HG03520 (cell line): ENCODE measurements around the gene MVB12B.
"Not testable (repeated sequence)": the region's sequence is repeated elsewhere in the genome, so short reads cannot be mapped to it uniquely, and the experiment has no call there.

Experiments used
- ATAC-seq: cut with Tn5 transposase; IDR thresholded peaks from one replicate; pipeline ENCODE4 v1.9.1; 2021; ENCODE audit warnings: mild to moderate bottlenecking, moderate library complexity; ENCODE audit not compliant: unreplicated experiment

MVB12B gene

DNA sequence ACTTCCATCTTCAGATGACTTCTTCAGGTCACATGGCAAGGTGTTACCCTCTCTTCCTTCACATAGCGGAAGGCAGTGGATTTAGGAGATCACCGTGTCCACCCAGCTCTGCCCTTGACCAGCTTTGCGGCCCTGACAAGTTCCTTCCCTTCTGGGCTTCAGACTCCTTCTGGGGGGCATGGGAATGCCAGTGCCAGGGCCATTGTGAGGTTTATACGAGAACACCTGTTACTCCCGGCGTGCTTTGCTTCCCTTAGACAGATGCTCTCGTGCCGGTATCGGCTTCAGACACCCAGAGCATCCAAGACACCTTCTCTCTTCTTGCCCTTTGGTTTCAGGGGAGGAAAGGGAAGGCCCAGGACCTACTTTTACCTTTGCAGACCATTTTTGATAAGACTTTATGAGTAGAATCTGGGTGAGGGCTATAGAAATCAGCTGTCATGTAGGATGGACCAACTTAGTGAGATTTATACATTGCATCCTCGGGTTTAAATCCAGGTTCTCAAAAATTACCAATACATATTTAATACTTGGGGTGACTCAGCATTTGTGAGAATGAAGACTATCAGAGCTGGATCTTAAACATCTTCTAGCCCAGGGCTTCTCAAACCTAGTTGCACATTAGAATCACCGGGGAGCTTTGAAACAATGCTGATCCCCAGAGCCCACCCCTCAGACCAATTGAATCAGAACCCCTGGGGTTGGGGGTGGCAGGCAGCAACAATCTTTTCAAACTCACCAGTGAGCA, 138.2 kb downstream of the MVB12B start:
- no peak for ATAC-seq

DNA sequence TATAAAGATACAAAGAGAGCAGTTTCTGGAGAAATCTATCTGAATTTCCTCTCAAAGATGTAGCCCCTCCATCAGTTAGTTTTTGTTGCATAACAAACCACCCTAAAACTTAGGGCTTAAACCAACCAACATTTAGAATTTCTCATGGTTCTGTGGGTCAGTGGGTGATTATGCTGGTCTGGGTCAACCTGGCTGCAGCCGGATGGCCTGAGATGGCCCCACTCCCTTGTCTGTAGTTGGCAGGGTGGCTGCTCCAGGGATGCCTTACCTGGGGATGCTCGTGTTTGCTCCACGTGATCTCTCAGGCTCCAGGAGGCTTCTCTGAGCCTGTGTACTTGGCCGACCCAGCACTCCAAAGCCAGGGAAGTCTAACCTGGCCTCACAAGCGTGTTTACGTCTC, 139.3 kb downstream of the MVB12B start:
- no peak for ATAC-seq

DNA sequence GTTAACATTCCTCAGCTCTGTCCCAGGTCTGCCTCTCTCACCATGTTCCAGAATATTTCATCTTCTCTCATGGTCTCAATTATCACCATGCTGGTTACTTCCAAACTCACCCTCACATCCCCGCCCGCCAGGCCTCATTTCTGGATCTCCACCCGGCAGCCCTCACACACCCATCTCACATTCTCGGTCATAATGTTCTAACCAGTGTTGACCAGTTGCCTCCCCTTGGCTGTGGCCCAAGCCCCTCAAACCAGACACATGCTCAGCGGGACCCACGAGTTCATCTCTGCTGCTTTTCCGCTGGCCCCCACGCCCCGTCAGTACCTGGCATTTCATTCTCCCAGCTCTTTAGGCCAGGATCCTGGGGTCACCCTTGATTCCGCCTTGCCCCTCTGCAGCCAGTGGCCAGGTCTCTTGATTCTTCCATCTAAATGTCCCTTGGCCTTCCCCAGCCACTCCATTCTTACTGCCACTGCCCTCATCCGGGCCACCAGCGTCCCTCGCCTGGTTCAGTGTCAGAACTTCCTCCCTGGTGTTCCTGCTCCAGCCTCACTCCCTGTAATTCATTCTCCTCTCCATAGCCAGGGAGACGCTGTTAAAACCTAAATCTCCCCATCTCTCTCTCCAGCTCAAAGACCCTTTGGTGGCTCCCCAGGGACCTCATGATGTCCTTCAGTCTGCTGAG, 141.7 kb downstream of the MVB12B start:
- ATAC-seq: no peak

DNA sequence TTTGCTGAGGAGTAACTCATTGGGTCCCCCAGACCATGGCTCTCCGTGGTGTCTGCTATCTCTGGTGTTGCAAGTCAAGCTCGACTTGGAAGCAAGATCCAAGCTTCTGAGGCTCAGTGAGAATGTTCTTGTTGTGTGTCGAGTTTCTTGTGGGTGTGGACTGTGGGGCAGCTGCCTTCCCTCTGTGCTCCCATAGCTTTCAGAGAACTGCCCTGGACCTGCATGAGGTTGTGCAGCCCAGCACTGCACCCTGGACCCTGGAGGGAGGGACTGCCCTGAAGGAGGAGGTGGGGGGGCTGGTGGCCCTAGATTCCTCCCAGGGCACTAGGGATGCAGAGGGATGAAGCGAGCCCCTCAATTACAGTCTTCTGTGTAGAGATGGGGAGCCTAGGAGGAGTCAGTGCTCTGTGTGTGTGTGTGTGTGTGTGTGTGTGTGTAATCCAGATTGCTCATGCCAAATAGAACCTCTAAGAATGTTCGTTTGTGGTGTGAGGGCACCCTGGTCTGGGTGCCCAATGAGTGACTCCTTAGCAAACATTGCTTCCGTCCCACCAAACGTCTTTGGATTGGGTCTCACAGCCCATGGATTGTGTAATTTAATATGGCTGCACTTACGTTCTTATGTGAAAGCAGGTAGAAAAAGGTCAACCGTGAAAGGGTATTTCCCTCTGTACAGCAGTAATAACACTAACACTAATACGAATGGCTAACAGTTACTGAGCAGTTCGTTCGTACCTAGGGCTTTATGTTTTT, 143.8 kb downstream of the MVB12B start:
- ATAC-seq: peak; percentile 35

DNA sequence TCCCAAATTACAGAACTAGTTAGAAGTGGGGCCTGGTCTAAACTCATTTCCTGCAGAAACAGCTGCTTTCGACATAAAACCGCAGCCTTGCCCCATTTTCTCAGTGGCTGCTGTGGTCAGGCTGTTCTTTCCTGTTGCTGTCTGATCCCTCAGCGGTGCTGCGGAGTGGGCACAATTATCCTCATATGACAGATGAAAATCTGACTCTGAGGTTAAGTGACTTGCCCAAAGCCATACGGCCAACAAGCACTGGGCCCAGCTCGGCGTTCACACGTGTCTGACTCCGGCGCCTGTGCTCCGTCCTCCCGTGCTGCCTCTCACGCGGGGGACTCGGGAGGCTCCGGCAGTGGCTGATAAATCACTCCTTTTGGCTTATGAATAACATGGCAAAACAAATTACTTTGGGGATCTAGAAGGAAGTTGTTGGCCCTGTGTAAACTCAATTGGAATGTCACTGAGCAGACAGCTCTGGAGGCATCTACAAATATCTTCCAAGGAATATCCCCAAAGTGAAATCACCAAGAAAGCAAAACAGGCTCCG, 144.5 kb downstream of the MVB12B start:
- ATAC-seq: peak; percentile 53

DNA sequence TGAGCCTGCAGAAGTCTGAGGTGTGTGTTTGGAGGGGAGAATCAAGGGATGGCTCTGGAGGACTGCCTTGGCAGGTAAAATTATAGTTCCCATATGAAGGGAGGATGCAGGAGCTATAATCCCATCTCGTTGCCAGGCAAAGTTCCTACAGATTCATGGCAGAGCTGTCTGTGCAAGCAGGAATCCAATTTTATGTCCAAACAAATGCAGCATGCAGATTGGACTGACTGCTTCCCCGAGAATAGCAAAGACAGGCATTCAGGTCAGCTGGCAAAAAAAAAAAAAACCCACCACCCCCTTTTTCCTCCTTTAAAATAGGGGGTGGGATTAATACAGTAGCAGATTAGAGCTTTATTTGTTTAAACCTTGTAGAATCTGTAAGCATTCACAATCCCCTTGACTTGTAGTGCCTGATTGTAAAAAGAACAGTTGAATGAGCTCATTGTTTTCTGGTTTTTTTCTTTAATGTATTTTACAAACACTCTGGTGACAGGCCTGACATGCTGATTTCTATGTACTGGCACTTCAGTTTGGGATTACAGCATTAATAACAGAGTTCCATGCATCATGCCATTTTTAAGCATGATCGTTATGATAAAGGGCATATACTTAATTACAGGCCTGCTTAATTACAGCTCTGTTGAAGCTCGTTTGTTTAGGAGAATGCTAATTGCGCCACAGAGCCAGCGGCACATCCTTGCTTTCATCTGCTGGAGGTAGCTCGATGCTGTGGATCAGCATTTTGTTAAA, 145.7 kb downstream of the MVB12B start:
- no peak for ATAC-seq

DNA sequence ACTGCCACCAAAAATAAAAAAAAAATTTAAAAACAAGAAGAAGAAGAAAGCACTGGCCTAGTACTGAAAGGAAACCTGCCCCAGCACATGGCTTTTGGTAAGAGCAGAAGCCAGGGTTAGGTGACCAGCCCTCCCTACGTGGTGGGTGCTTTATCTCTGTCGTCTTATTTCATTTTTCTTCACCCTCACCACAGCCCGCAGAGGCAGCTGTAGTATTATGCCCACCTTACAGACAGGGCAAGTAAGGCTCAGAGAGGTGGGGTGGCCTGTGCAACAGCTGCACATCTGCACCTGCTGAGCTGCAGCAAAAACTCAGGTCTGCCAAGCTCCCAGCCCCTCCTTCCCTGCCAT, 146.3 kb downstream of the MVB12B start:
- ATAC-seq: no peak

DNA sequence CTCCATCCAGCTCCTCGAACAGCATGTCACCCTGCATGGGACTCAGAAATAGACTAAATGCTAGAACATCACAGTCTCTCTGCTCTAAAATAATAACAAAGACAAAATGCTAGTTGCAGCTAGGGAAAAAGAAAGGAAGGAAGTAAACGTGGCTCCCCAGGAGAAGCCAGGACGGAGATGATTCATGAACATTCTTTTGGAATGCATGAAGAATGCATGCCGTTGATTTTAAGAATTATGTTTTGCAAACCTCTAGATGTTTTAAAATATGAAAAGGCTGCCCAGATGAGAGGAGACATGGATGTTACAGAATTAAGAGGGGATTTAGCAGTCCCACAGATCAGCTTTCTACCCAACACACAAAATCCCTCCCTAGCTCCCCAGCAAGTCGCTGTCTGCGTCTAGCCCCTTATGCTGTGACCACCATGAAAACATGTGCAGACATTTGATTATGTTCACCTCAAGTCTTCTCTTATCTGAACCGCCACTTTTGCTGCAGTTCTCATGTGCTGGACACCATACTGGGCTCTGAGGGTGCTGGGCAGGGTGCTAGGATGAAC, 147.7 kb downstream of the MVB12B start:
- no peak for ATAC-seq

DNA sequence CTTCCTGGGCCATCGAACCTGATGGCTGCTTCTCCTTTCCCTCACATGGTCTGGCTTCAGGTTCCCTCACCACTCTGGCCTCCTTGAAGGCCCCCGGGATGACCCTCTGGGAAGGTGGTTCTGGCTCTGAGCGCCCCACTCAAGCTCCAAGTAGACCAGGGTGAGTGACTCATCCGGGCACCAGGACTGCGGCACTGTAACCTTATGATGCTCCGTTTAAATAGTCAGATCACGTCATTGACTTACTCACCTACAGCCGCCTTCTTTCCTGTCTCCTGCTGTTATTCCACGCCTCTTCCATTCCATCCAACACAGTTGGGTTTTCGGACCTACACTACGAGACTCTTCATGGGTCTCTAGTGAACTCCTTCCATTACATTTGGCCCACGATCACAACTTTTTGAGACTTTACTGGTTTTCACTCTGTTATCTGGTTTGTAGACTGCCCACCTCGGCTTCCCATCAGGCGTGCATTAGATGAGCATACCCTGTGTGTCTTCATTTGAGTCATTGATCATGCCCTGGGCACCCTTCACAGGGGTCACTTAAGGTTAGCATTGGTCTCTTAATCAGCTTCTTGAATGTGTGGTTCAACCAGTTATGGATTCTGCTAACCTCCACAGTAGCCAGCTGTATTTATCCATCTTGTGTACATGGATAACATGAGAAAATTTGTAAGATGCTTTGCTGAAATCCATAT, 148.3 kb downstream of the MVB12B start:
- ATAC-seq: no peak

DNA sequence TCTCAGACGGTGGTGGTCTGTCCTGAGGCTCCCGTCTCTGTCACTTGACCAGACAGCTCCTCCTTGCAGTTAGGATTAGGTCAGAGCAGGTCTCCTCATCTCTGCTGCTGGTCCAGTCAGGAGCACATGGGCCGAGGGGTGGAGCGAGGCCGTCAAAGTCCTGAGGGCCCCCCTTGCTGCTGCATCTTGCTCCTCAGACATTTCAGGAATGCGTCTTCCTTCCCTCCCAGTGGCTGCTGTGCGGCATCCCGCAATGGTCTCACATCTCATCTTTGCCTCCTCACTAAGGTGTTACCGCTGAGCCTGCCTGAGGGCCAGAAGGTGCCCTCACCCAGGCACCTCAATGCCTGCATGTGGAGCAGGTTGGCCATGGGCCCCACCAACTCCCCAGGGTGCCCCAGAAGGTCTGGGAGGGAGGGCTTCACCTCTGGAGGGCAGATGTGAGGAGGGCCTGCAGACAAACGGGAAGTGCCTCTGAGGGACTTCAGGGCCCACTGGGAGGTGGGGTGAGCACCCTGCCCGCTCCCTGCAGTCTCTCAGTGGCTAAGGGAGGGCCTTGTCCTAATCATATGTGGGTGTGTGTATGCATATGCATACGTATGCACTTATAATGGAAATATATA, 149.4 kb downstream of the MVB12B start:
- ATAC-seq: no peak

DNA sequence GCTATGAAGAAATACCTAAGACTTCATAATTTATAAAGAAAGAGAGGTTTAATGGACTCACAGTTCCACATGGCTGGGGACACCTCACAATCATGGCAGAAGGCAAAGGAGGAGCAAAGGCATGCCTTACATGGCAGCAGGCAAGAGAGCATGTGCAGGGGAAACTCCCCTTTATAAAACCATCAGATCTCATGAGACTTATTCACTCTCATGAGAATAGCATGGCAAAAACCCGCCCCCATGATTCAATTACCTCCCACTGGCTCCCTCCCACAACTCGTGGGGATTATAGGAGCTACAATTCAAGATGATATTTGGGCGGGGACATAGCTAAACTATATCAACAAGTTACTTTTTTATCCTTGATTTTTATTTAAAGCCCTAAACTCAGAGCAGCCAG, 150.8 kb downstream of the MVB12B start:
- not testable (repeated sequence) for ATAC-seq

DNA sequence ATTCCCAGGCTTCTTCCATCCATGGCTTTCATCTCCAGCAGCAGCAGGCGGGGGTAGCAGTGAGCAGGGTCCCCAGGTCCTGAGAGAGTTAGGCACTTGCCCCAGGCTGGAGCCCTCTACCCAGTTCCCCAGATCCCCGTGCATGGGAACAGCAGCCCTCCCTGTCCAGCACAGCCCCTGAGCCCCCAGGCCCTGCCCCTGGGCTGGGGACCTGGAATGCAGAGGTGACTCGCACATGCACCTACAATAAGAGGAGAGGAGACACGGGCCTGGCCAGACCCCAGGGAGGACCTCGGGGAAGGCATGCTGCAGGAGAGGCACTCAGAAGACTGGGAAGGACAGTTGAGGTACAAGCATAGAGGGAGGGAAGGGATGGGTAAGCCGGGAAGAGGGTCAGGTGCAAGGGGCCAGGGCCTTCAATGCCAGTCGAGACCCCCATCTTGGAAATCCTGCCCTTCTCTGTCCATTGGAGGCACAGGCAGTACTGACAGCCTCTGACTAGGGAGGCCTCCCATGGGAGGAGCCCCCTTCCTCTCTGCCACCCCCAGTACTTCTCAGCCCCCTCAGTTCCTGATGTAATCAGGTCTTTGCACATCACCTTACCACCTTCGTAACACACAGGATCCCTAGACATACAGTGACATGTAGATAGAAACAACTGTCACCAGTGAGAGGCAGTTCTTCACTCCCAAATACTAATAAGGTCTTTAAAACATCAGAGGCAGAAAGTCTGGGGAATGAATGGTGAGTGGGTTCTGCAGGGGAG, 151.8 kb downstream of the MVB12B start:
- no peak for ATAC-seq

DNA sequence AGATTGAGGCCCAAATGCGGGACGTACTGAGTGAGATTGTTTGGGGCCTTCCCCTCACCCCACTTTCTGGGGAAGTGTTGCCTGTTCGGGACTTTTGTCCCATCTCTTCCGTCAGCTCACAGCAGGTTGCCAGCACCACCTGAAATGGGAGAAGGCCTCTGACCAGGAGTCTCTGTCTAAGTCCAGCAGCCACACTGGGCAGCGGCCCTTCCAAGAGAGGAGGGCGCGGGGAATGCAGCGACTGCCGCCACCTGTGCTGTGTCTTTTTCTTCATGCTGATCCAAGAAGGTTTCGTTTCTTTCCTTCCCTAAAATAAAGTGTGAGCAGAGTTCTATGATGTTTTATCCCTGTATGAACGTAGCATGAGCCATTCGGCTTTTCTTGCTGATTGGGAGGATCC, 152.9 kb downstream of the MVB12B start:
- ATAC-seq: no peak

DNA sequence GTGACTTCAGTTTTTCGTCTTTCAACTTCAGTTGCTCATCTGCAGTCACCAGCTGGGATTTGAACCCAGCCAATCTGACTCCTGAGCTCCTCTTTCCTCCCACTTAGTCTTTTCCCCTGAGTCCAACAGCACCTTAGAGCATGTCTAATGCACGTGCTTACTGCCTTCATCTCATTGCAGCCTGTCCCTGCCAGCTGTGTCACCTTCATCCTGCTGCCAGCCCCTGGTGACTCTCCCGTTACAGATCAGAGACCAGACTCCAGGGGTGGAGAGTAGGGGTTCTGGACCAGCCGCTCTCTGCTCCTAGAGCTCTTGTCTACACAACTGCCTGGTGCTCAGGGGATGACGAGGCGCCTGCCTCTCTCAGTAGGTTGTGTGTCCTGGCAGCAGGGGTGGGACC, 154.2 kb downstream of the MVB12B start:
- no peak for ATAC-seq

DNA sequence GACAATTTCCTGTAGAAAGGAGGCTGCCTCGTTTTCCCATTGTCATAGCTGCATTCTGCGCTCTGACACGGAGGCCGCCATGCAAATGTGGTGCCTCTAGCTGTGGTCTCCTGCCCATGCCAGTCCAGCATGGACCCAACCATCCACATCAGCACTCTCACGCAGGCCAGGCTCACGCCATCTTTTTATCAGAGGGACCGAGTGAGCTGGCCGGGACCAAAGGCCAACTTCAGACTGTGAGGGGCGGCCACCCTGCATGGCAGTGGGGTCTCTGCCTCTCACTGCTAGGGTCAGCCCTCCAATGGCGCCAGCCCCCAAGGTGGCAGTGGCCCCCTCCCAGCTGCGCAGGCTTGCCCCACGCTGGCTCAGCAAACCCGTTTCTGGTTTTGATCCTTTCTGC, 155.2 kb downstream of the MVB12B start:
- no peak for ATAC-seq

DNA sequence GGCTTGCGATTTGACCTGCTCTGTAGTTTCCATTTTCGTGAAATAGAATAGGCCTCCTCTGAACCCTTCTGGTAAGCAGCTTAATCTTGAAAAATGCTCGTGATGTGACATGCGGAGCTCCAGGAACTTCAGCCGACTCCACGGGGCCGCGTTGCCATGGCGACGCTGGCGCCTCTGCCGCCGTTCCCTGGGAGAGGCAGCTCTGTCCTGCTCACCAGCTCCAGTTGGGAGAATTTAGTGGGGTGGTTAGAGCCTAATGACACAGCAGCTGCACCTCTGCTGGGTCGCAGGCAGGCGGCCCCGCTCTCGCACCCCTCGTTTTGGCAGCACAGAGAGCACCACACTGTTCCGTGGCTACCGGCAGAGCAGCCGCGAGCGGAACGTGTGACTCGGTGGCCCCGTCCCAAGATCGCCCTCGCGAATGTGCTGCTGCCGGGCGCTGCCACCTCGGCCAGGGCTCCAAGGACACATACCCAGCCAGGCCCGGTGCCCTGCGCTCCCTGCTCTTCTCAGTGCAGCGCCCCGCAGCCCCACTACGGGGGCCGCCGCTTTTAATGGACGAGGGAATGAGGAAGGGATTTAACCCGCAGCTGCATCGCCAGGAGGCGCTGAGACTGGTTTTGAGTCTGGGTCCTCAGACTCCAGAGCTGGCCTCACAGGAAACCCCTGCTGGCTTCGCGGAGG, 155.9 kb downstream of the MVB12B start:
- no peak for ATAC-seq

DNA sequence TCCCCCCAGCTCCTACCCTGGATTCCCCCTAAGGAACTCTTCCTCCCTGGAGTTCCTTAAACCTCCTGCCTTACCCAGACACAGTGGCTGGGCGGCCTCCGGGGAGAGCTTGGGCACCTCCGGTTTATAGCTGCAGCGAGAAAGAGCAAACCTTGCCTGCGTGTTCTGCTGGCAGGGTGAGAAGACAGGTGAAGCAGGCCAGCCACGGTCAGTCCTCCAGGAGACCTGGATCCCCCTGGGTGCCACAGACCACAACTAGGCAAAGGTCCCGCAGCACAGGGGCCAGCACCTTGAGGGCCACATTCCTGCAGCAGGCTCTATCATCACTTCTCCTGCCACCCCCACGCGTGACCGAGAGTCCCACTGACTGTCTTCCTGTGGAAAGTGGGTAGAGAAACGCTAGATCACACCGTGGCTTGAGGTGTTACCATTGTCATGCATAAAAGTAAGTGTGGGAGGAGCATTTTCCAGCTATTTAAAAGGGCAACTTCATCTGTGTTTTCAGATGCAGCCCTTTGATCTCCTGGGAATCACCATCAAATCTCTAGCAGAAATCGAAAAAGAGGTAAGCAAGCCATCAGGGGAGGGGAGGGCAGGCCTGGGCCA, 156.9 kb downstream of the MVB12B start:
- ATAC-seq: no peak

DNA sequence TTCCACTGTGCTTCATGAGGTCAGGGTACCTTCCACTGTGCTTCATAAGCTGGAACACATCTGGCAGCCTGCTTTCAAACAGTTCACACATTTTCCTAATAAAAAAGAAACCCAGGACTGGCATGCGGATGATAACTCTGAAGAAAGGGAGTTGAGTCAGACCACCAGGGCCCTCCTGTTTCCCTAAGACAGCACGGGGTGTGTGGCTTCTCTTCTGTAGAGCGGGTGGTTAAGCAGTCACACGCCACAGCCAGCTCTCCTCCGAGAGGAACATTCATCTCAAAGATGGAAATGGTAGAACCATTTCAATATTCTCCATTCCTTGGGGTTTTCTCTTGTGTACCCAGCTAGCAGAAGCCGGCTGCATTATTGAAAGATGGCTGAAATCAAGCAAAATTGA, 159.0 kb downstream of the MVB12B start:
- ATAC-seq: no peak
